MCF 10A (cell line): ENCODE measurements around the gene KRTAP3-3. TPM values are rescaled to one million over a fixed set of nuclear protein-coding genes. Genes with fewer than 3 reads are reported as not detected.

Experiments
- BruUV-seq: library from RNA; stranded (reverse); fragments of 400-500 nt; replicated peaks from 2 replicates; lab custom pipeline; 2021; lab: Mats Ljungman, UMichigan
- CTCF ChIA-PET: fragments of 300-600 bp; sonication (Branson Sonifier 250); formaldehyde crosslinking; extraction: SDS; loops from one replicate; lab custom pipeline; 2021; ENCODE audit warnings: antibody characterized with exemption, inconsistent platforms; lab: Yijun Ruan, JAX
- POLR2A ChIA-PET: fragments of 300-600, 350-650 bp; sonication (Branson Sonifier 250); formaldehyde crosslinking; extraction: SDS; loops from one replicate; lab custom pipeline; 2020; ENCODE audit warnings: antibody characterized with exemption, inconsistent platforms; lab: Yijun Ruan, JAX
- DNase-seq: peaks from one replicate; pipeline ENCODE4 v3.0.0-alpha.2; 2018; ENCODE audit not compliant: unreplicated experiment
- H3K27ac Mint-ChIP-seq: one replicate; pipeline ENCODE4 v1.8.0; 2022; ENCODE audit warnings: mild to moderate bottlenecking, low read depth, mixed read lengths; ENCODE audit not compliant: unreplicated experiment
- H3K27me3 Mint-ChIP-seq: one replicate; pipeline ENCODE4 v1.8.0; 2022; ENCODE audit warnings: mixed read lengths; ENCODE audit not compliant: insufficient read depth, unreplicated experiment
- H3K36me3 Mint-ChIP-seq: one replicate; pipeline ENCODE4 v1.8.0; 2022; ENCODE audit warnings: mild to moderate bottlenecking, moderate library complexity, mixed read lengths; ENCODE audit not compliant: insufficient read depth, unreplicated experiment
- H3K4me1 Mint-ChIP-seq: one replicate; pipeline ENCODE4 v1.8.0; 2022; ENCODE audit warnings: mixed read lengths; ENCODE audit not compliant: insufficient read depth, unreplicated experiment
- H3K4me3 Mint-ChIP-seq: one replicate; pipeline ENCODE4 v1.8.0; 2022; ENCODE audit warnings: mild to moderate bottlenecking, moderate library complexity, mixed read lengths; ENCODE audit not compliant: unreplicated experiment
- H3K9me3 Mint-ChIP-seq: one replicate; pipeline ENCODE4 v1.8.0; 2022; ENCODE audit warnings: mixed read lengths; ENCODE audit not compliant: unreplicated experiment
- CTCF ChIP-seq: fragments of 200-600 bp; IDR thresholded peaks from one replicate; pipeline ENCODE4 v1.8.0; 2022; ENCODE audit warnings: antibody characterized with exemption, mild to moderate bottlenecking; ENCODE audit not compliant: unreplicated experiment
- intact Hi-C: fragments of 100-400 bp; cut with micrococcal nuclease; formaldehyde crosslinking; loops from 2 replicates; pipeline ENCODE4 v1.14.1; 2022
- total RNA-seq: library from RNA; stranded (reverse); gene quantifications from 2 replicates; pipeline ENCODE4 v1.2.3, GENCODE V29; 2022

The KRTAP3-3 gene
- total RNA-seq, 1 experiment from 2014 or later: not detected

DNA sequence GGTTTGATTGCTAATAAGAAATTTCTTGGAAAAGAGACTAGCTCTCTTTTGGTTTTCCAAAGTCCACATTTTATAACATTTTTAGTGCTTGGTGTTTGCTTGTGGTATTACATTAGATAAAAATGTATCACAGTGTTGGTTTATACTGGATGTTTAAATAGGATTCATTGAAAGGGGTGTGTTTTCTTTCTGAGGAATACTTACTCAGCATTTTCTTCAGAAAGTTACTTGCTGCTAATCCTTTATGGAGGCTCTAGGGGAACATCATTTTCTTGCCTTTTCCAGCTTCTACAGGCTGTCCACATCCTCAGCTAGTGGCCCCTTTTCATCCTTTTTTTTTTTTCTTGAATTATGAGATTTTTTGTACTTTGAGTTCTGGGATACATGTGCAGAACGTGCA is 26.4 kb downstream of the KRTAP3-3 start:
- intact Hi-C loops: no loop called here
- no peak for TF ChIP-seq CTCF
- Mint-ChIP-seq H3K9me3 (no peaks in the 10 kb centered on the region), H3K27me3 (no peaks in the 10 kb centered on the region), H3K4me3 (no peak overlapping the region), H3K4me1 (no peaks in the 10 kb centered on the region), H3K27ac (no peak overlapping the region), H3K36me3 (no peaks in the 10 kb centered on the region)
- ChIA-PET CTCF (interaction anchor here (1.0 kb wide), 1 partner anchor 31 kb away, joined by 3 read pairs; no protein-coding TSS in a partner anchor), POLR2A (no interaction called here)
- DNase-seq: no peak
- BruUV-seq: no TSS peak

DNA sequence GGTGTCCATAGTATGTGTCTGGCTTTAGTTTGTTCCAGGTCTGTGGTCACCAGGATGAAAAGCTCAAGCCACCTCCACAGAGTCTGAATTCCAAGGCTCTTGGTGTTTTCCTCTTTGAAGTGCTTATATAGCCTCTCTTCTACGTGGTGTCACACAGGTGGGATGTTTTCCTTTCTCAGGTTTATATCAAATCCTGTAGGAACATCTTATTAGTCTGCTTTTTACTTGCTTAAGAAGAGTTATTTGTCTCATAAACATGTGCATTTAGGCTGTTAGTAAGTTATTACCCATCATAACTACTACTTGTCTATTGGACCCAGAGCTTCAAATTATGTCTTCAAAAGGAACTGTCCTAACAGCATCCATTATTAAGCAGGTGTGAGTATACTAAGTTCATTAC is 27.1 kb downstream of the KRTAP3-3 start, which contains the start of gene KRT39:
Gene KRT39 (minus strand): TSS at position 101 of the 400 bp plus-strand sequence. CDS start 92 bp downstream, at position 9.
- no peaks in the 10 kb centered on the region for H3K9me3 Mint-ChIP-seq
- POLR2A ChIA-PET: interaction anchor here (1.1 kb wide), 1 partner anchor 13 kb away, joined by 3 read pairs; no protein-coding TSS in a partner anchor

DNA sequence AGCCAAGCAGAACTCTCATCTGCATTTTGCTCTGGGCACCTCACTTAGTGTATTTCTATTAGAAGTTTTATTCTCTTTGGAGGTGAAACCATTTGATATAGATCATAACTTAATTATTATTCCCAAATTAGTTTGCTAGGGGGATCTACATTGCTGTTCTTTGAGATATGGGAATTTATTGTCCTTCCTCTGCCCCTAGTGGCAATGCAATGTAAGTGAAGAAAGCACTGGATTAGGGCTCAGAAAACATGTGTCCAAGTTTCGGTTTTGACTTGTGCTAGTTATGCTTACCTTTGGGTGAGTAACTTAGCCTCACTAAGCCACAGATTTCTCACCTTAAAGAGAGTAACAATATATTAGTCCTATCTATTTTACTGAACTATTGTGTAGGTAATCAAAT is 30.1 kb downstream of the KRTAP3-3 start:
- Mint-ChIP-seq H3K27me3 (no peaks in the 10 kb centered on the region), H3K36me3 (no peaks in the 10 kb centered on the region), H3K4me3 (no peak overlapping the region), H3K4me1 (peaks cover 6% of the 10 kb centered on the region), H3K27ac (no peak overlapping the region), H3K9me3 (no peaks in the 10 kb centered on the region)
- intact Hi-C loops: no loop called here
- peak; percentile 42 for TF ChIP-seq CTCF
- DNase-seq: peak; percentile 69
- ChIA-PET CTCF (interaction anchor here (0.6 to 1.7 kb wide), 5 partner anchors 9 to 531 kb away, joined by 3 to 6 read pairs (median 3); no protein-coding TSS in a partner anchor), POLR2A (no interaction called here)
- no TSS peak for BruUV-seq

More for the DNA sequence above, 27.1 kb downstream of the KRTAP3-3 start, which contains the start of gene KRT39:
- TF ChIP-seq CTCF: no peak
- no peak within 1 kb of the TSS for H3K4me3 Mint-ChIP-seq
- H3K27ac Mint-ChIP-seq: no peak within 1 kb of the TSS
- H3K36me3 Mint-ChIP-seq: no peaks in the 10 kb centered on the region
- H3K27me3 Mint-ChIP-seq: no peaks in the 10 kb centered on the region
- DNase-seq: no peak
- intact Hi-C loops: no loop called here
- CTCF ChIA-PET: interaction anchor here (1.0 to 1.2 kb wide), 2 partner anchors 14 to 31 kb away, joined by 3 read pairs; no protein-coding TSS in a partner anchor
- BruUV-seq: no TSS peak
- no peaks in the 10 kb centered on the region for H3K4me1 Mint-ChIP-seq

DNA sequence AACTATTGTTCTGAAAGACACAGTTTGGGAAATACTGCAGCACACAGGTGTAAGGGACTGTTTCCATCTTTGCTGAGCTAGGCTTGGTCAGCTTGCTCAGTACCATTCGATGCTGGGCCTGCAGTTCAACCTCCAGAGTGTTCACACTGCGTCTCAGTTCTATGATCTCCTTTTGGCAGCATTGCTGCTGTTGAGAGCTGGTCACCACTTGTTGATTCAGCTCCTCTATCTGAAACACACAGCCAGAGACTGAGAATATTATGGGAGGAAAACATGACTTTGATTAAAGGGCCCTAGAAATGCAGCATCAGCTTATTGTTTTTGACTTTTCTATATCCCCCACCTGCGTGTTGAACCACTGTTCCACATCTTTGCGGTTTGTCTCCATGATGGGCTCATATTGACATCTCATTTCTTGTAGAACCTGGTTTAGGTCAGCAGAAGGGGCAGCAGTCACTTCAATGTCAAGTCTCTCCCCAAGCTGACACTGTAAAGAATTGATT is 31.9 kb downstream of the KRTAP3-3 start:
- ChIA-PET POLR2A (interaction anchor here (0.7 to 0.8 kb wide), 2 partner anchors 15 to 575 kb away, joined by 3 to 5 read pairs; no protein-coding TSS in a partner anchor), CTCF (interaction anchor here (0.9 to 1.4 kb wide), 3 partner anchors 10 to 715 kb away, joined by 3 to 4 read pairs (median 4); no protein-coding TSS in a partner anchor)
- no peak for TF ChIP-seq CTCF
- intact Hi-C loops: no loop called here
- H3K4me3 Mint-ChIP-seq: no peak overlapping the region
- no peaks in the 10 kb centered on the region for H3K36me3 Mint-ChIP-seq
- no TSS peak for BruUV-seq
- H3K4me1 Mint-ChIP-seq: peaks cover 10% of the 10 kb centered on the region
- H3K27ac Mint-ChIP-seq: no peak overlapping the region
- H3K27me3 Mint-ChIP-seq: no peaks in the 10 kb centered on the region
- DNase-seq: no peak
- no peaks in the 10 kb centered on the region for H3K9me3 Mint-ChIP-seq
